LNCaP clone FGC (cell line): ENCODE data around the gene RBM10.
A peak's percentile ranks its signal among the peaks of the same experiment; 100 is the strongest.
"Not testable (repeated sequence)": the region's sequence is repeated elsewhere in the genome, so short reads cannot be mapped to it uniquely, and the experiment has no call there.

Experiments
- DNase-seq: peaks from one replicate; pipeline ENCODE4 v3.0.0-alpha.2; 2011; ENCODE audit warnings: low read depth
- H3K4me3 ChIP-seq: 2 replicates; pipeline ENCODE4 v1.5.1; 2011; ENCODE audit warnings: mild to moderate bottlenecking, low read depth, low read length, control low read depth
- CTCF ChIP-seq: IDR thresholded peaks from 2 replicates; pipeline ENCODE4 v1.5.1; 2012; ENCODE audit warnings: mild to moderate bottlenecking; ENCODE audit not compliant: control insufficient read depth, insufficient read depth; ENCODE audit errors: extremely low read depth

The RBM10 gene

GRCh38 chrX:47129157-47129898 is 15.7 kb upstream of the RBM10 start:
- peak; percentile 91 for DNase-seq
- peak overlapping the region; percentile 66 for H3K4me3 ChIP-seq
- no peak for TF ChIP-seq CTCF

GRCh38 chrX:47129899-47130358 is 15.1 kb upstream of the RBM10 start:
- TF ChIP-seq CTCF, result no peak
- no peak for DNase-seq
- peak overlapping the region; percentile 66 for H3K4me3 ChIP-seq

- TF ChIP-seq CTCF, result no peak
- no peak for DNase-seq
- H3K4me3 ChIP-seq, result no peak overlapping the region
Observed at GRCh38 chrX:47133493-47133892, 11.5 kb upstream of the RBM10 start.

- DNase-seq, H3K4me3 ChIP-seq: not testable (repeated sequence)
Observed at GRCh38 chrX:47135650-47136049, 9.4 kb upstream of the RBM10 start.

- no peak for TF ChIP-seq CTCF
- H3K4me3 ChIP-seq, result no peak overlapping the region
- DNase-seq, result no peak
Observed at GRCh38 chrX:47138171-47138570, 6.8 kb upstream of the RBM10 start.

GRCh38 chrX:47143894-47144625 is 961 bp upstream of the RBM10 start:
- DNase-seq, result no peak
- peak overlapping the region; percentile 69 for H3K4me3 ChIP-seq

More at GRCh38 chrX:47143894-47144625, 961 bp upstream of the RBM10 start:
- no peak for TF ChIP-seq CTCF
